Glutamatergic neuron (in vitro differentiated cells): Measurements from ENCODE around the gene TMEM11. TPM values are rescaled to one million over a fixed set of nuclear protein-coding genes. Genes with fewer than 3 reads are reported as not detected.

ENCODE experiments used
- DNase-seq: peaks from one replicate; pipeline ENCODE4 v3.0.0; 2022
- H3K27ac Mint-ChIP-seq: one replicate; pipeline ENCODE4 v1.8.0; 2020; ENCODE audit warnings: mild to moderate bottlenecking, mixed read lengths, inconsistent platforms; ENCODE audit not compliant: unreplicated experiment
- H3K27me3 Mint-ChIP-seq: one replicate; pipeline ENCODE4 v1.8.0; 2020; ENCODE audit warnings: mild to moderate bottlenecking, moderate library complexity, mixed read lengths, inconsistent platforms; ENCODE audit not compliant: unreplicated experiment
- H3K36me3 Mint-ChIP-seq: one replicate; pipeline ENCODE4 v1.8.0; 2020; ENCODE audit warnings: mild to moderate bottlenecking, mixed read lengths, inconsistent platforms; ENCODE audit not compliant: unreplicated experiment
- H3K4me1 Mint-ChIP-seq: one replicate; pipeline ENCODE4 v1.8.0; 2020; ENCODE audit warnings: mild to moderate bottlenecking, low read depth, mixed read lengths, inconsistent platforms; ENCODE audit not compliant: unreplicated experiment
- H3K4me3 Mint-ChIP-seq: one replicate; pipeline ENCODE4 v1.8.0; 2020; ENCODE audit warnings: mild to moderate bottlenecking, mixed read lengths, inconsistent platforms; ENCODE audit not compliant: unreplicated experiment
- H3K9me3 Mint-ChIP-seq: one replicate; pipeline ENCODE4 v1.8.0; 2020; ENCODE audit warnings: mild to moderate bottlenecking, moderate library complexity, mixed read lengths, inconsistent platforms; ENCODE audit not compliant: unreplicated experiment
- total RNA-seq: library from RNA; stranded (reverse); fragmentation: NEBNext Ultra II Directional; extraction: Animal tissue kit (Norgen Biotek cat#: 25700); gene quantifications from one replicate; pipeline ENCODE4 v1.2.1, GENCODE V29; 2021; ENCODE audit not compliant: unreplicated experiment
- TF ChIP-seq, protein P1 (sequence below): fragments of 200-600 bp; sonication (generic); IDR thresholded peaks from one replicate; pipeline ENCODE4 v1.5.0; 2021; ENCODE audit not compliant: partially characterized antibody, unreplicated experiment

Gene TMEM11
- total RNA-seq, 1 donor from 2014 or later = 26.0 TPM

DNA sequence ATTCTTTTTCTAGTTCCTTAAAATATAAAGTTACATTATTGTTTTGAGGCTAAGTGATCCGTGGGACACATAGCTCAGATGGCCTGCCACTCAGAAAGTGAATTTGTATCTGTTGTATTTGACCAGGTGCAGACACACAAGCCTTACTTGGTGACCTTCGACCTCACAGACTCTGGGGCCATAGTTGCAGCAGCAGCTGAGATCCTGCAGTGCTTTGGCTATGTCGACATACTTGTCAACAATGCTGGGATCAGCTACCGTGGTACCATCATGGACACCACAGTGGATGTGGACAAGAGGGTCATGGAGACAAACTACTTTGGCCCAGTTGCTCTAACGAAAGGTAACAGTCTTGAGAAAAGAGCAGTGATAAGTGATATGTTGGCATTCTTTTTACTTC is 30.5 kb downstream of the TMEM11 start:
- Mint-ChIP-seq H3K27ac (no peak overlapping the region), H3K36me3 (no peaks in the 10 kb centered on the region), H3K27me3 (peaks cover 2% of the 10 kb centered on the region), H3K4me1 (no peaks in the 10 kb centered on the region), H3K9me3 (no peaks in the 10 kb centered on the region), H3K4me3 (no peak overlapping the region)
- no peak for DNase-seq
- TF ChIP-seq, protein P1, sequence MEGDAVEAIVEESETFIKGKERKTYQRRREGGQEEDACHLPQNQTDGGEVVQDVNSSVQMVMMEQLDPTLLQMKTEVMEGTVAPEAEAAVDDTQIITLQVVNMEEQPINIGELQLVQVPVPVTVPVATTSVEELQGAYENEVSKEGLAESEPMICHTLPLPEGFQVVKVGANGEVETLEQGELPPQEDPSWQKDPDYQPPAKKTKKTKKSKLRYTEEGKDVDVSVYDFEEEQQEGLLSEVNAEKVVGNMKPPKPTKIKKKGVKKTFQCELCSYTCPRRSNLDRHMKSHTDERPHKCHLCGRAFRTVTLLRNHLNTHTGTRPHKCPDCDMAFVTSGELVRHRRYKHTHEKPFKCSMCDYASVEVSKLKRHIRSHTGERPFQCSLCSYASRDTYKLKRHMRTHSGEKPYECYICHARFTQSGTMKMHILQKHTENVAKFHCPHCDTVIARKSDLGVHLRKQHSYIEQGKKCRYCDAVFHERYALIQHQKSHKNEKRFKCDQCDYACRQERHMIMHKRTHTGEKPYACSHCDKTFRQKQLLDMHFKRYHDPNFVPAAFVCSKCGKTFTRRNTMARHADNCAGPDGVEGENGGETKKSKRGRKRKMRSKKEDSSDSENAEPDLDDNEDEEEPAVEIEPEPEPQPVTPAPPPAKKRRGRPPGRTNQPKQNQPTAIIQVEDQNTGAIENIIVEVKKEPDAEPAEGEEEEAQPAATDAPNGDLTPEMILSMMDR = no peak

DNA sequence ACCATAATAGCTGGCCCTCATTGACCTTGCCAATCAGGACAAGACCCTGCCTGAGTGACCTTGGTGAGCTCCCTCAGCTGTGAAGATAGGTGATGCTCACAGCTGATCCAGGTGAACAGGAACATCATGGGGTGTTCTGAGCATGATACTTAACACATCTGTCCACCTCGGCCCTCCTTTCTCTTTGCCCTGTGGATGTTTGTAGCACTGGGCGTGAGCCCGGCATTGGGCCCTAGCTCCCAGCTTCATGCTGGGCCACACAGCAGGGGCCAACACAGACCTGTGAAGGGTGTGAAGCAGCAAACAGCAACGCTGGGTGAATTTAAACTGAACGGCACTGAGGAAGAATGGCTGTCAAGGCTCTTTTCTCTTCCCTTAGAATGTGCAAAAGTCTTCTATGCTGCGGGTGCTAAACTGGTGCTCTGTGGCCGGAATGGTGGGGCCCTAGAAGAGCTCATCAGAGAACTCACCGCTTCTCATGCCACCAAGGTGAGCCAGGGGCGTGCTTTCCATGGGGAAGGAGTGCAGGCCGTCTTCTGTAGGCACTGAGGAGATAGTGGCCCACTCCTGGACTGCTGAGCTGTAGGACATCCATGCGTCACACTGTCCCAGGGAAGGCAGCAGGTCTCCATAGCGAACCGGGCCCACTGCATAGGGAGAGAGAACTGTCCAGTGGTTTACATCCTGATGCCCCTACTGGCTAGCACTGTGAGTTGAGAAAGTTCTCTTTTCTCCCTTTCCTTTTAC is 35.9 kb downstream of the TMEM11 start:
- H3K36me3 Mint-ChIP-seq = peaks cover 8% of the 10 kb centered on the region
- no peak for DNase-seq
- TF ChIP-seq, protein P1 = no peak
- no peak overlapping the region for H3K4me3 Mint-ChIP-seq
- no peak overlapping the region for H3K27ac Mint-ChIP-seq
- H3K4me1 Mint-ChIP-seq = no peaks in the 10 kb centered on the region
- peaks cover 2% of the 10 kb centered on the region for H3K9me3 Mint-ChIP-seq
- no peaks in the 10 kb centered on the region for H3K27me3 Mint-ChIP-seq

DNA sequence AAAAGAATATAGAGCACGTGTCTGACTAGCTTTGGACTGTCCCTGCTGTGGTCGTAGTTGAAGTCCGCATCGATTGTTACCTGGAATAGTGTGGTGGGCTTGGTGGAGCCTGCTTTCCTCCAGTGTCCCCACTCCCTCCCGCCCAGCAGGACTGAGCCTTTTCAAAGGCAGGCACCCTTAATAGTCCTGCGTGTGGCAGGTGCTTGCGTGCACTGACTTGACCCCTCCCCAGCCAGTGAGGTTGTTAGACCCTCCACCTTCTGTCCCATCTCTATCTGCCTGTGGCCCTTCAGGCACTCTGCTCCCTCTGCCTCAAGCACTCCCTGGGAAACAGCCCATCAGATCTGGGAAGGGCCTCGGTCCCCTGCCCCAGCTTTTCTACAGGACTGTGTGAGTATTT is 36.6 kb downstream of the TMEM11 start:
- Mint-ChIP-seq H3K4me1 (no peaks in the 10 kb centered on the region), H3K9me3 (peaks cover 2% of the 10 kb centered on the region), H3K27me3 (no peaks in the 10 kb centered on the region), H3K36me3 (peaks cover 9% of the 10 kb centered on the region), H3K4me3 (no peak overlapping the region), H3K27ac (no peak overlapping the region)
- no peak for DNase-seq
- TF ChIP-seq, protein P1 = no peak

DNA sequence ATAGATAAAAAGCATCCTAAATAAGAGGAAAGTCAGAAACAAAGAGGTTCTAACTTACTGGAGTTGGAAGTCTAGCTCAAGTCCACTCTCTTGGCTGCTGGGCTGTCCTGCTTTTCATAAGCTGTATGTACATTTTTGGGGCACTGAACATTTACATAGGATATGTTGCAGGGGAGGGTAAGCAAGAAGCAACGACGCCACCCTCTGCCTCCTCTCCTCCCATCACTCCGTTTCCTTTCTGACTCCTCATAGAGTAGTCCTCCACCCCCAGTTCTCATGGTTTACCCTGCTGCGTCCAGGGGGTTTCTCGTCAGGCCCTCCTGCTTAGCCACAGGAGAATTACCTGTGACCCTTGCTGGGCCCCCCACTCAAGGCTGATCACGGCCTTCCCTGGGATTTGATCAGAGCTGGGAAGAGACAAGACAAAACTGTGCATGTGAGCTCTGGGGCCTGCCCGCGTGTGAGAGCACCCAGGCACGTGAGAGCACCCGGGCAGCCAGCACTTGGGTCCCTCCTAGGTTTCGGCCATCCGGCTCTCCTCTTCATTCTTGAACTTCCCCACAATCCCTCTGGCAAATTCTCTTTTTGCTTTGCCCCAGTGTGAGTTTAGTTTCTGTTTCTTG is 37.1 kb downstream of the TMEM11 start:
- TF ChIP-seq, protein P1 = no peak
- DNase-seq = no peak
- Mint-ChIP-seq H3K36me3 (peaks cover 9% of the 10 kb centered on the region), H3K9me3 (peaks cover 2% of the 10 kb centered on the region), H3K27me3 (no peaks in the 10 kb centered on the region), H3K4me3 (no peak overlapping the region), H3K4me1 (no peaks in the 10 kb centered on the region), H3K27ac (no peak overlapping the region)

DNA sequence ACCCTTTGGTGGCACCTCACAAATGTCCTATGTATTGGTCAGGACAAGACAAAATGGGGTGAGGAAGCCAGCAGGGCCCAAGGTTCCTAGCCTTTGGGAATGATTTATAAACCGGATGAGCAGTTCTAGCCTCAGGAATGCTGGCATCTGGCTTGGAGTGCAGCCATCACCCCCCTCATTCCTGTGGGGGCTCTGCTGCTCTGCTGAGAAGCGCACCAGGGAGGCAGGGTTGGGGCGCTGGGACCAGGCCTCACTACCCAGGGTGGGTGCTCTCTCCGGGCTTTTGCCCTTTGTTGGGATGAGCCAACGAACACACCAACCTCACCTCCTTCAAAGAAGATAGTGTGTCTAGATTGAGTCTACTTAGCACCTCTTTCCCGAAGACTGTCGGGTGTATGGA is 39.2 kb downstream of the TMEM11 start:
- H3K4me3 Mint-ChIP-seq = no peak overlapping the region
- peaks cover 9% of the 10 kb centered on the region for H3K36me3 Mint-ChIP-seq
- peaks cover 4% of the 10 kb centered on the region for H3K27me3 Mint-ChIP-seq
- no peak overlapping the region for H3K27ac Mint-ChIP-seq
- peaks cover 3% of the 10 kb centered on the region for H3K4me1 Mint-ChIP-seq
- no peak for DNase-seq
- TF ChIP-seq, protein P1 = no peak
- peaks cover 2% of the 10 kb centered on the region for H3K9me3 Mint-ChIP-seq
